Measurements from ENCODE around the gene CNN1. TPM values are rescaled to one million over a fixed set of nuclear protein-coding genes. Genes with fewer than 3 reads are reported as not detected.

CNN1 gene
- total and polyA plus RNA-seq, 9 of the 15 experiments (the other 6 are each of a cell fraction or from before 2014, with no cell fraction given), result 0.23 to 10.6 (median 5.2) TPM

DNA sequence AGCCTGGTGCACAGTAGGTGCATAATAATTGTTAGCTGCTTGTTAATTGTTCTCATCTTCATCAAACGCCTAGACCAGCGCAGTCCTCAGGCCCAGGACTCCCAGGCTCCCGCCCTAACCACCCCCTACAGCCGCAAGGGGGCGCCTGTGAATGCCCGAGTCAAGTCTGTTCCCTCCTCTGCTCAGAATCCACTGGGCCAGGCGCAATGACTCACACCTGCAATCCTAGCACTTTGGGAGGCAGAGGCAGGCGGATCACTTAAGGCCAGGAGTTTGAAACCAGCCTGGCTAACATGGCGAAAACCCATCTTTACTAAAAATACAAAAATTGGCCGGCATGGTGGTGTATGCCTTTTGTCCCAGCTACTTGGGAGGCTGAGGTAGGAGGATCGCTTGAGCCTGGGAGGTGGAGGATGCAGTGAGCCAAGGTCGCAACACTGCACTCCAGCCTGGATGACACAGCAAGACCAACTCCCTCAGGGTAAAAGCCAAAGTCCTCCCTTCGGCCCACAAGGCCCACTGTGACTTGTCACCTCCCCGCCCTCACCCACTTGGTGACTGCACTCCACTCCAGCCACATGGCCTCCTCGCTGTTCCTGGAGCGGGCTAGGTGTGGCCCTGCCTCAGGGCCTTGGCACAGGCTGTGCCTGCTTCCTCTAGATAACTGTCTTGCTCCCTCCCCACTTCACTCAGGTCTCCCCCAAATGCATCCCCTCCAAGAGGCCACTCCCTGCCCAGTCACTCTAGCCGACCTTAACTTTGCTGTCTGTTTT, 42.1 kb upstream of the CNN1 start (continued):
- TF ChIP-seq XRCC3 (IDR thresholded peaks at IDR 0.05) (no peak), NR4A1 (CRISPR knock-in tag; IDR thresholded peaks at IDR 0.05) (no peak), NR4A1 (tag; IDR thresholded peaks at IDR 0.05) (no peak), SMARCE1 (IDR thresholded peaks at IDR 0.05) (peak; percentile 37; the same call in 1 of the 2 replicates), ZZZ3 (IDR thresholded peaks at IDR 0.05) (no peak), ZBTB7A (IDR thresholded peaks at IDR 0.05; ENCODE audit: borderline replicate concordance, control insufficient read depth, low read depth, low read length) (0 out of 2 replicates have a peak, but pooled peaks have one; percentile 8), ZFPM2 (CRISPR knock-in tag; IDR thresholded peaks at IDR 0.05) (no peak), ETV6 (IDR thresholded peaks at IDR 0.05; ENCODE audit: borderline replicate concordance in 1 of 2, low read depth in 2 of 2, low read length in 1 of 2) (no peak), ETV6 (CRISPR knock-in tag; IDR thresholded peaks at IDR 0.05; ENCODE audit: borderline replicate concordance) (no peak), MYC (IDR thresholded peaks at IDR 0.05; ENCODE audit: low read depth, low read length) (no peak), MYC (CRISPR knock-in tag; IDR thresholded peaks at IDR 0.05; ENCODE audit: borderline replicate concordance, low read depth) (no peak), ATF7 (IDR thresholded peaks at IDR 0.05) (peak; percentile 60), POLR2AphosphoS5 (IDR thresholded peaks at IDR 0.05; ENCODE audit: control insufficient read depth, insufficient read depth, low read depth, low read length) (no peak), MAFG (tag; conservative IDR thresholded peaks at IDR 0.05) (peak; percentile 44; the same call in 1 of the 2 replicates), ZNF124 (CRISPR knock-in tag; IDR thresholded peaks at IDR 0.05) (no peak), PRMT5 (CRISPR knock-in tag; IDR thresholded peaks at IDR 0.05) (no peak), EGR1 (conservative IDR thresholded peaks at IDR 0.05) (no peak), CC2D1A (IDR thresholded peaks at IDR 0.05) (peak; percentile 53), HDAC2 (IDR thresholded peaks at IDR 0.05) (peak; percentile 63; the same call in 1 of the 2 replicates), ZNF274 (IDR thresholded peaks at IDR 0.05; ENCODE audit: borderline replicate concordance, low read depth, low read length) (no peak), XRCC4 (IDR thresholded peaks at IDR 0.05; ENCODE audit: extremely low read depth, insufficient read depth, insufficient read length) (no peak), SRSF9 (IDR thresholded peaks at IDR 0.05; ENCODE audit: borderline replicate concordance, low read depth, low read length) (no peak)
- TF ChIP-seq, protein P1, sequence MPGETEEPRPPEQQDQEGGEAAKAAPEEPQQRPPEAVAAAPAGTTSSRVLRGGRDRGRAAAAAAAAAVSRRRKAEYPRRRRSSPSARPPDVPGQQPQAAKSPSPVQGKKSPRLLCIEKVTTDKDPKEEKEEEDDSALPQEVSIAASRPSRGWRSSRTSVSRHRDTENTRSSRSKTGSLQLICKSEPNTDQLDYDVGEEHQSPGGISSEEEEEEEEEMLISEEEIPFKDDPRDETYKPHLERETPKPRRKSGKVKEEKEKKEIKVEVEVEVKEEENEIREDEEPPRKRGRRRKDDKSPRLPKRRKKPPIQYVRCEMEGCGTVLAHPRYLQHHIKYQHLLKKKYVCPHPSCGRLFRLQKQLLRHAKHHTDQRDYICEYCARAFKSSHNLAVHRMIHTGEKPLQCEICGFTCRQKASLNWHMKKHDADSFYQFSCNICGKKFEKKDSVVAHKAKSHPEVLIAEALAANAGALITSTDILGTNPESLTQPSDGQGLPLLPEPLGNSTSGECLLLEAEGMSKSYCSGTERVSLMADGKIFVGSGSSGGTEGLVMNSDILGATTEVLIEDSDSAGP (CRISPR knock-in tag; IDR thresholded peaks at IDR 0.05), result no peak
- TF ChIP-seq, protein P2, sequence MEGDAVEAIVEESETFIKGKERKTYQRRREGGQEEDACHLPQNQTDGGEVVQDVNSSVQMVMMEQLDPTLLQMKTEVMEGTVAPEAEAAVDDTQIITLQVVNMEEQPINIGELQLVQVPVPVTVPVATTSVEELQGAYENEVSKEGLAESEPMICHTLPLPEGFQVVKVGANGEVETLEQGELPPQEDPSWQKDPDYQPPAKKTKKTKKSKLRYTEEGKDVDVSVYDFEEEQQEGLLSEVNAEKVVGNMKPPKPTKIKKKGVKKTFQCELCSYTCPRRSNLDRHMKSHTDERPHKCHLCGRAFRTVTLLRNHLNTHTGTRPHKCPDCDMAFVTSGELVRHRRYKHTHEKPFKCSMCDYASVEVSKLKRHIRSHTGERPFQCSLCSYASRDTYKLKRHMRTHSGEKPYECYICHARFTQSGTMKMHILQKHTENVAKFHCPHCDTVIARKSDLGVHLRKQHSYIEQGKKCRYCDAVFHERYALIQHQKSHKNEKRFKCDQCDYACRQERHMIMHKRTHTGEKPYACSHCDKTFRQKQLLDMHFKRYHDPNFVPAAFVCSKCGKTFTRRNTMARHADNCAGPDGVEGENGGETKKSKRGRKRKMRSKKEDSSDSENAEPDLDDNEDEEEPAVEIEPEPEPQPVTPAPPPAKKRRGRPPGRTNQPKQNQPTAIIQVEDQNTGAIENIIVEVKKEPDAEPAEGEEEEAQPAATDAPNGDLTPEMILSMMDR (IDR thresholded peaks at IDR 0.05 in 2 of 3, conservative IDR thresholded peaks at IDR 0.05 in 1 of 3; ENCODE audit: insufficient read depth in 2 of 3, low read depth in 1 of 3, low read length in 3 of 3), result peak; percentile 91 to 94 (median 92)
- TF ChIP-seq, protein P3, sequence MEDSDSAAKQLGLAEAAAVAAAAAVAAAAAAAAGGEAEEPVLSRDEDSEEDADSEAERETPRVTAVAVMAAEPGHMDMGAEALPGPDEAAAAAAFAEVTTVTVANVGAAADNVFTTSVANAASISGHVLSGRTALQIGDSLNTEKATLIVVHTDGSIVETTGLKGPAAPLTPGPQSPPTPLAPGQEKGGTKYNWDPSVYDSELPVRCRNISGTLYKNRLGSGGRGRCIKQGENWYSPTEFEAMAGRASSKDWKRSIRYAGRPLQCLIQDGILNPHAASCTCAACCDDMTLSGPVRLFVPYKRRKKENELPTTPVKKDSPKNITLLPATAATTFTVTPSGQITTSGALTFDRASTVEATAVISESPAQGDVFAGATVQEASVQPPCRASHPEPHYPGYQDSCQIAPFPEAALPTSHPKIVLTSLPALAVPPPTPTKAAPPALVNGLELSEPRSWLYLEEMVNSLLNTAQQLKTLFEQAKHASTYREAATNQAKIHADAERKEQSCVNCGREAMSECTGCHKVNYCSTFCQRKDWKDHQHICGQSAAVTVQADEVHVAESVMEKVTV (CRISPR knock-in tag; IDR thresholded peaks at IDR 0.05), result peak; percentile 67; the same call in 1 of the 2 replicates
